Smooth muscle cell of the coronary artery (primary cell): Measurements from ENCODE around the gene KCNF1. TPM values are rescaled to one million over a fixed set of nuclear protein-coding genes. Genes with fewer than 3 reads are reported as not detected.

ENCODE experiments used
- total RNA-seq: library from RNA; depleted of rRNA; stranded (reverse); fragments of >200 nt; gene quantifications from 2 replicates; pipeline ENCODE4 v1.2.3, GENCODE V29; 2014; ENCODE audit warnings: low replicate concordance

Gene KCNF1
- not detected in 2 replicates for total RNA-seq

GRCh38 chr2:10911291-10912075, at the start of gene KCNF1:
KCNF1 (plus strand) TSS chr2:10911934; CDS start chr2:10912427, 493 bp downstream.

Other genes with a start within 250 kb of the KCNF1 start
- 16.7 and 25.1 TPM in 2 replicates for gene NOL10, start 222.0 kb upstream of the KCNF1 start, total RNA-seq
- gene ATP6V1C2, start 190.3 kb upstream of the KCNF1 start, total RNA-seq = not detected in 2 replicates
- gene PDIA6, start 99.1 kb upstream of the KCNF1 start, total RNA-seq = 348 and 363 TPM in 2 replicates
- 26.4 and 95.5 TPM in 2 replicates for gene SLC66A3, start 243.5 kb downstream of the KCNF1 start, total RNA-seq